Activated CD8-positive, alpha-beta memory T cell treated with anti-CD3 and anti-CD28 coated beads for 36 hours (primary cell): Measurements from ENCODE around the gene ZXDB. TPM values are rescaled to one million over a fixed set of nuclear protein-coding genes. Genes with fewer than 3 reads are reported as not detected.

Experiments used
- total RNA-seq, 2 experiments: library from RNA; stranded (reverse); gene quantifications; one replicate each; pipeline ENCODE4 v1.2.3, GENCODE V29; 2021

The ZXDB gene
- total RNA-seq, 2 experiments from 2014 or later = 5.0 to 5.2 TPM

Other genes starting within 250 kb of the ZXDB start
- not detected for gene NLRP2B, start 88.2 kb downstream of the ZXDB start, total RNA-seq